Cerebellar nuclear complex (tissue), 1 donor: Measurements from ENCODE around the gene LSM12.
A peak's percentile ranks its signal among the peaks of the same experiment; 100 is the strongest.
"Not testable (repeated sequence)": the region's sequence is repeated elsewhere in the genome, so short reads cannot be mapped to it uniquely, and the experiment has no call there.

ENCODE experiments used
- DNase-seq, 2 experiments: peaks; one replicate each; lab custom pipeline; 2025; lab: John Stamatoyannopoulos, UW

The LSM12 gene

DNA sequence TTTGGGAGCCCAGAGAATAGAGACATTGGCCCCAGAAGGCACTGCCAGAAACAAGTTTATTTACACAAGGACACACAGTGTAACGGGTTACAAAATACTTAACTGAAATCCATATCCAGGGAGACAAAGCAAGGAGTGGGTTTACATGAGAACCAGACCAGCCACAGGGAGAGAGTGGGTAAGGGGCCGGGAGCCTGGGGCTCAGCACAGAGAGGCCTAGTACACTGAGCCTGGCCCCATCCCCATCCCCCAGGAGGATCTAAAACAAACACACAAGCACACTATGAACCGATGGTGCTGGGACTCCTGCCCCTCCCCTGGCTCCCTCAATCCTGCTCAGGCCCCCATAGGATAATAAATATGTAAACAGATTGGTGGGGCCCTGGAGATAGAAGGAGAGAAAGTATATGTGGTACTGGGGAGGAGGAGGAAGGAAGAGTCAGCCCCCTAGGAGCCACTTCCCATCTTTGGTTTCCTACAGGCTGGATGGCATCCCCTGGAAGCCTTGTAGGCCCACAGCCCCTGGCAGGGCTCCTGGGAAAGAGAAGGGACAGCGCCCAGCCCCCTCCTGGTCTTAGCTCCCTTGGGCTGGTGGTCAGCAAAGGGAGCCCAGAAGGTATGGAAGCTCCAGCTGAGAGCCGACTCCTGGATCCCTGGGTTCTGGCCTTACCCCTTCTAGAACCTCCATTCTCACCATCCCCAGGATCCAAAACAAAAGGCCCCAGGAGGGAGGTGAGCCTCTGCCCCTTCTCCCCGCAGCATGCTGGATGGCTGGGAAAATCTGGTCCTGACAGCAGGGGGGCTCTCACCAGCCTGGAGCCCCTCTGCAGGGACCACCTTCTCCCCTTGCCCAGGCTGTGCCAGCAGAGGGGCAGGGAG, 10.5 kb upstream of the LSM12 start:
- no peak for DNase-seq

DNA sequence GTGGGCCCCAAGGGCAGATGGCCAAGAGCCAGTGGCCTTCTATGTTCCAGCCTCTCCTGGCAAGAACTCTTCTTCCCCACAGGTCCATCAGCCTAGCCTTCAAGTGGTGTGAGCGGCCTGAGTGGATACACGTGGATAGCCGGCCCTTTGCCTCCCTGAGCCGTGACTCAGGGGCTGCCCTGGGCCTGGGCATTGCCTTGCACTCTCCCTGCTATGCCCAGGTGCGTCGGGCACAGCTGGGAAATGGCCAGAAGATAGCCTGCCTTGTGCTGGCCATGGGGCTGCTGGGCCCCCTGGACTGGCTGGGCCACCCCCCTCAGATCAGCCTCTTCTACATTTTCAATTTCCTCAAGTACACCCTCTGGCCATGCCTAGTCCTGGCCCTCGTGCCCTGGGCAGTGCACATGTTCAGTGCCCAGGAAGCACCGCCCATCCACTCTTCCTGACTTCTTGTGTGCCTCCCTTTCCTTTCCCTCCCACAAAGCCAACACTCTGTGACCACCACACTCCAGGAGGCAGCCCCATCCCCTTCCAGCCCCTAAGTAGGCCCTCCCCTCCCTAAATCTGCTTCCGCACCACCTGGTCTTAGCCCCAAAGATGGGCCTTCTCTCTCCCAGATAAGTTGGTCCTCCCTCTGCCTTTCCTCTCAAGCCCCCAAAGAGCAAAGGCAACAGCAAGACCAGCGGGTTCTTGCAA, 9.3 kb upstream of the LSM12 start:
- no peak for DNase-seq

DNA sequence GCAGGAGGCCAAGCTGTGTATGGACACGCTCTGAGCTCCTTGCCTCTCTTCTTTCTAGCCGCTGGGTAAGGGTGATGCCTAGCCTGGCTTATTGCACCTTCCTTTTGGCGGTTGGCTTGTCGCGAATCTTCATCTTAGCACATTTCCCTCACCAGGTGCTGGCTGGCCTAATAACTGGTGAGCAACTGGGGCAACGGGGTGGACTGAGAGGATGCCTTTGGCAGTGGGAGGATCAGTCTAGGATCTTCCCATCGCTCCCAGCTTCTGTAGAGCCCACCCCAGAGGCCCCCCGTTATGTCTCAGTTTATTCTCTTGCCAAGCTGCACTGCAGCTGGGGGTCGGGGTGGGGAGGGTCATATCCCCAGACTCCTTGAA, 8.4 kb upstream of the LSM12 start:
- DNase-seq = no peak

DNA sequence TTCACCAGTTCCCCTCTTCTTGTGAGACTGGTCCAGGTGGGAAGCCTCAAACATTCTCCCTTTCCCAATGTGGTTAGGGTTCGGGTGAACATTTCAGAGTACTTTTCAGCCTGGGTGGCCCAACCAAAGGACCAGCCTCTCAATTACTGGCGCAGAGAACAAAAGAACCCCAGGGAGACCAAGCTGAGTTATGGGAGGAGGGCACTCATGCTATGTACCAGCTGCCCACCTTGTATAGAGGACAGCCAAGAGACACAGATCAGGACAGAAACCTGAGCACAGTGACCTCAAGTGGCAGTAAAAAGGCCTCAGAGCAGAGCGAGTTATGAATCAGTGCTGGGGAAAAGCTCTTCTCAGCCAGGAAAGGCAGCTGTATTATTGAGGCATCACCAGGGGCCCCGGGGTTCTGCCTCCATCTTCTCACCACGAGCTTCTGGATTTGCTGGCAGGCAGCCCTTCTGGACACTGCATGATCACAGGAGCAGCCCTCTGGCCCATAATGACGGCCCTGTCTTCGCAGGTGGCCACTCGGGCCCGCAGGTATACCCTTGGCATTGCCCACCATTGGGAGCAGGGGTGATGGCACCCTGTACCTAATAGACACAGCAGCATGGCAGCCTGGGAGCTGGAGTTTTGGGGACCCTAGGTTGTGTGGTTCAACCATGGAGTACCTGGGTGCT, 7.9 kb upstream of the LSM12 start:
- DNase-seq = no peak

DNA sequence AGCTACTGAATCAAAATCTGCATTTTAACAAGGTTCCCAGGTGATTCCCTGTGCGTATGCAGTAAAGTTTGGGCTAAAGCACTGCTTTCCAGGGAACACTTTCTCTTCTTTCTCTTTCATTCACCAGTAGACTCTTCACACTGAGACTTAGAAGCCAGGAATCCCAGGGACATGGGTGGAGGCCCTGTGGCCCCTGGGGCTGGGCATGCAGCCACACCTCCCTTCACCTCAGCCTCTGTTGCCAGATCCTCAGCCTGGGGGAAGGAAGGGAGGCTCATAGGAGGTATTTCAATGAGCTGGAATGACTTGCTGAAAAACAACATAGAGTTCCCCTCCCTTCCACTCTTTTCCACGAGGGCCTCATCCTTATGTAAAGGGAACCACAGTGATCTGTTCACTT, 5.3 kb upstream of the LSM12 start:
- DNase-seq = no peak

DNA sequence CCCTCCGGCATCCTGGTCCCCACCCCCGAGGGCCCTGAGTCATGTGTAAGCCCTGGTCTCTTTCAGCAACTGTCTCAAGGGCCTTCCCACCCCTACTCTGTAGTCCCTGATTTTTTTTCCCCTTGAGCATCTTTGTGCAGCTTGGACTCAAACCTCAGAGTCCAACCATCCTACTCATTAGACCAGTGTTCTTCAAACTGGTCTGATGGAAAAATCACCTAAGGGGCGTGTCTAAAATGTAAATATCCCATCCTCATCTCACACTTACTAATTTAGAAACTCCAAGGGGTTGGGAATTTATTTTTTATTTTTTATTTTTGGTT, 4.7 kb upstream of the LSM12 start:
- DNase-seq = no peak

DNA sequence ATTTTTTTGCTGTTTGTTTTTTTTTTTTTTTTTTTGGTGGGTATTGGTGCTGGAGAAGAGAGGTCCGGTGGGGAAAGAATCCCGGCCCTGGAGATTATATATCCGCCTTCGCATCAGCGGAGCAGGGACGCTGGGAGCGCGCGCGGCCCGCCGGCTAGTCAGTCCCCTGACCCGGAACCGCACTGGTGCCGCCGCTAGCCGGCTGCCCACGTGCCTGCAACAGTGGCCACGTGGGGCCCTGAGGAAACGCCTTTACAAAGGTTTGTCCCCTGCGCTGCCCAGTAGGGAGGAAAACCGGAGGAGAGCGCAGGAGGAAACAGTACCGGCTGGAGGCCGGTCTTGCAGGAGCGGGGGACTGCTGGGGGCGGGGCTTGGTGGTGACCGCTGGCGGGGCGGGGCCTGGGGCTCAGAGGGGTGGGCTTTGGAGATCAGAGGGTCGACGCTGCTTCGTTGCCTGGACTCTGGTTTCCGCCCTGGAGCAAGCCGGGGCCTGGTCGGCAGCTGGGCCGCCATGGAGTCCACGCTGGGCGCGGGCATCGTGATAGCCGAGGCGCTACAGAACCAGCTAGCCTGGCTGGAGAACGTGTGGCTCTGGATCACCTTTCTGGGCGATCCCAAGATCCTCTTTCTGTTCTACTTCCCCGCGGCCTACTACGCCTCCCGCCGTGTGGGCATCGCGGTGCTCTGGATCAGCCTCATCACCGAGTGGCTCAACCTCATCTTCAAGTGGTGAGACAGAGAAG, 4.2 kb upstream of the LSM12 start, which contains the start of gene G6PC3:
G6PC3 (plus strand) TSS at position 281 of the 743 bp plus-strand sequence; CDS start at position 512, 231 bp downstream.
- peak; percentile 60 to 89 for DNase-seq

DNA sequence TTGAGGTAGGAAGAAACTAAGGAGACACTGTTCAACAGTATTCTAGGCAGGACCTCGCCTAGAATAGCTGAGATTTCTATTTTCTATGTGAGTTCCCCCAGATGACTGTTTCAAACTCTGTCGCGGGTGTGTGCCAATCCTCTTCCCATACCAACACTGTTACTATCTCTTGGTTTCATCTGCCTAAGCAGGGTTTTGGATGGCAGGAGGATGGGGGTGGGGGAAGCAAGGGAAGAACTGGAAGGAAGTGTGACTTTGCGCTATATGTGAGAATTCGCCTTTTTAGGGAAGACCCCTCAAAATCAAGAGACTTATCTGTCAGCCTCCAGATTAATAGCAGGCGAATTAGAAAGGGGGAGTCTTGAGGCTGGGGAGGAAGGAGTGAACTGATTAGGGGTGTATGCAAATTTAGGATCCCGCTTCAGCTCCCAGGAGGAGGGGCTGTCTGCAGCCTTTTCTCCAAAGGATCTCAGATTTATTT, 3.5 kb upstream of the LSM12 start:
- no peak for DNase-seq

DNA sequence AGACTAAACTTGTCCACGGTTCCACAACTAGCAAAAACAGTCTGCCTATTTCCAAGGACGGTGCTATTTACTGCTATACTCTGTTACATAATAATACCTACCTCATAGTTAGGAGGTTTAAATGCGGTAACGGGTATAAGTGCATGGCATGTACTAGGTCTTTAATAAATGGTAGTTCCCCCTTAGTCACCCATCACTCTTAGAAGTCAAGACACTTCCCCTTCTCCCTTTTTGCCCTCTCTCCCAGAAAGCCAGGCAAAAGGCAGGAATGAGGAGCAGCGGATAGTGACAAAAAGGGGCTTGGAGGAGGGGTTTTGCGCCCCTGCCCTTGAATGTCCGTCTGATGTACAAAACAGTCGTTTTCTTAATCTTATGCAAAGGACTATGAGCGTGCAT, 1.1 kb upstream of the LSM12 start:
- DNase-seq = no peak

DNA sequence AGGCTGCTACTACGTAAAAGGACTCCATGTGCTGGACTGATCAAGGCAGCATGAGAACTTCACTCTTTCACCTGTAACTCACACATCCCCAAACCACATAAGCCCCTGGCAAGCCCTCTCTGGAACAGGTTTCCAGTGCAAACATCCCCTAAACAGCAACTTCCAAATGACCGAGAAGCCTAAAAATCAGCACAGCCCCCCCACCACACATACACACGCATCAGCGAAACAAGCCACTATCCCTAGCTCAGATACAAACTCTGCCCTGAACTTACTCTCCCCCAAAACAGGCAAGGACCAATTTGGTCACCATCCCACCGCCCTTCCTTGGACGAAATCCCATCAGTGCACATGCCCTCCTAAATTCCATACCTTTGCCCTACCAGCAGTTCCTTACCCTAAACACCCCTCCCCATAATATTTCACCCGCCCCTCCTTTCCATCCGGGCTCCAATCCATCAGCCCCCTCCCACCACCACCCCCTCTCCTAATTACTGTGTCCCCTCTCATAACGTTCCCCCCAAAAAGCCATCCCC, 735 bp downstream of the LSM12 start:
- DNase-seq = no peak

DNA sequence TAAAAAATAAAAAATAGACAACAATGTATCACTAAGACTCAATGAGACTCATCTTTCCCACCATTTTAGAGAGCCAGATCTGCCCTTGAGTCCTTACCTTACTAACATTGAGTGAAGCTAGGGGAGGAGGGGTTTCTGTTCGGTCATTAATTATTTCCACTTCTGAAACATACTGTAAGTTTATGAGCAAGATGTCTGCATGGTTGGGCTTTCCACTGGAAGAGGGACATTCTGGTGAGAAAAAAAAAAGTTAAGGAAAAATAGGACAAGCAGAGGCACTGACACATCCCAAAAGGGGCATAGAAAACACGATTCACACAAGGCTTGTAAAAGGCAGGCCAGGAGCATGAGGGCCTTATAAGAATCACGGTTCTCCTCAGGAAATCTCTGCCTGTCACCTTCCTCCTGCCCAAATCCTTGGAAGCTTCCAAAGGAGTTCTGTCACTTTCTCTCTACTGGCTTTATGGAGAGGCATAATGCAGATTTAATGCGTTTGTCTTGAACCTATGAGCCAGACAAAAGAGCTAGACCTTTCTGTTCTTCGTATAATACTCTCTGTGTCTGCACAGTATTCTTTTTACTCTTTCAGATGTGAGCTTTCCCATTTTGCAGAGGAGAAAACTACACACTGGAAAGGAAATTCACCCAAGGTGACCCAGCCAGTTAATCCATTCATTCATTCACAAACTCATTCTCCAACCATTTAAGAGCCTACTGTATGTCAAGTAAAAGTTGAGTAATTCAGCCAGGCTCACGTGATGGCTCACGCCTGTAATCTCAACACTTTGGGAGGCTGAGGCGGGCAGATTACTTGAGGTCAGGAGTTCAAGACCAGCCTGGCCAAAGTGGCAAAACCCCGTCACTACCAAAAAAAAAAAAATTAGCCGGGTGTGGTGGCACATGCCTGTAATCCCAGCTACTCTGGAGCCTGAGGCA, 2.5 kb downstream of the LSM12 start:
- DNase-seq = no peak

DNA sequence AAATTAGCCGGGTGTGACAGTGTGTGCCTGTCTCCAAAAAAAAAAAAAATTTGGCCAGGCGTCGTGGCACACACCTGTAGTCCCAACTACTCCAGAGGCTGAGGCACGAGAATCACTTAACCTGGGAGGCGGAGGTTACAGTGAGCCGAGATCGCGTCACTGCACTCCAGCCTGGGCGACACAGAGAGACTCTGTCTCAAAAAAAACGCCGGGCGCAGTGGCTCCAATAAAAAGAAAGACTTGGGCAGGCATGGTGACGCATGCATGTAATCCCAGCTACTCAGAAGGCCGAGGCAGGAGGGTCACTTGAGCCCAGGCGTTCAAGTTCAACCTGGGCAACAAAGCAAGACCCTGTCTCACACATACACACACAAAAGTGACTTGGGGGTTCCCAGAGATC, 3.6 kb downstream of the LSM12 start:
- DNase-seq = no peak

DNA sequence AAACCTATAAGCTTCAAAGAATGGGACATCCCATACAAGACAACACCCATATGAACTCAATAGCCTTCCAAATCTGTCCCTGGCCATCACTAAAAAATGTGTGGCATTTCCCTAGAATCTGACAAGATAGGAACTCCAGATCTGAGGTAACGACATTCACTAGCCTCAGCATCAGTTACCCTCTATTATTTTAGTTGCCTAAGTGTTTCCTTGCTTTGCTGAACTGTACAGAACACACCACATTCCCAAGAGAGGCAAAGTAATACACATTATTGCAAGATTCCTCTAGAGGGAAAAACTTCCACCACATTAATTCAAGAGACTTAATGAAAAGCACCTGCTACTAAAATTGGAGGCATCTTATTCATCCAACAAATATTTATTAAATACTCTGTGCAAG, 5.0 kb downstream of the LSM12 start:
- DNase-seq = no peak

DNA sequence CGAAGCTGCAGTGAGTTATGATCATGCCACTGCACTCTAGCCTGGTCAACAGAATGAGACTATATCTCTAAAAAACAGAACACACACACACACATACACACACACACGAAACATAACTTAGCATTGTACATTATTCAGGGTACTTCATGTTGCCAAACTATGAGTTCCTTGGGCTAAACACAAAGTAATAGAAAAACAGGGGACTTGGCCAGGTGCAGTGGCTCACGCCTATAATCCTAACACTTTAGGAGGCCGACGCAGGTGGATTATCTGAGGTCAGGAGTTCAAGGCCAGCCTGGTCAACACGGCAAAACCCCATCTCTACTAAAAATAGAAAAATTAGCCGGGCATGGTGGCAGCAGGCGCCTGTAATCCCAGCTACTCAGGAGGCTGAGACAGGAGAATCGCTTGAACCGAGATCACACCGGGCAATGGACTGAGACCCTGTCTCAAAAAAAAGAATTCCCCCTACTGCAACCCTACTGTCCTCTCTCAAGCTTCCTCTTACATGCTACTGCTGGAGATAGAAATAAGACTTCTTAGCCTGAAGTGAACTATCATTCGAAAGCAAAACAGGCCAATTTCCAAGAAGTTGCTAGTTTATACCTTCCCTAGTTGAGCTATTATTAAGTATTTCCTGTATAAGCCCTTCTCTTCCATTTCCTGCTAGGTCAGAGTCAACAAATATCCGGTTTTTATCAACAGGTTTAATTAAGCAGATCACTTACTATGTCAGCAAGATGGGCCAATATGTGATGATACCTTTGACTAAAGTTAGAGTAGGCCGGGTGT, 7.2 kb downstream of the LSM12 start:
- DNase-seq = no peak

DNA sequence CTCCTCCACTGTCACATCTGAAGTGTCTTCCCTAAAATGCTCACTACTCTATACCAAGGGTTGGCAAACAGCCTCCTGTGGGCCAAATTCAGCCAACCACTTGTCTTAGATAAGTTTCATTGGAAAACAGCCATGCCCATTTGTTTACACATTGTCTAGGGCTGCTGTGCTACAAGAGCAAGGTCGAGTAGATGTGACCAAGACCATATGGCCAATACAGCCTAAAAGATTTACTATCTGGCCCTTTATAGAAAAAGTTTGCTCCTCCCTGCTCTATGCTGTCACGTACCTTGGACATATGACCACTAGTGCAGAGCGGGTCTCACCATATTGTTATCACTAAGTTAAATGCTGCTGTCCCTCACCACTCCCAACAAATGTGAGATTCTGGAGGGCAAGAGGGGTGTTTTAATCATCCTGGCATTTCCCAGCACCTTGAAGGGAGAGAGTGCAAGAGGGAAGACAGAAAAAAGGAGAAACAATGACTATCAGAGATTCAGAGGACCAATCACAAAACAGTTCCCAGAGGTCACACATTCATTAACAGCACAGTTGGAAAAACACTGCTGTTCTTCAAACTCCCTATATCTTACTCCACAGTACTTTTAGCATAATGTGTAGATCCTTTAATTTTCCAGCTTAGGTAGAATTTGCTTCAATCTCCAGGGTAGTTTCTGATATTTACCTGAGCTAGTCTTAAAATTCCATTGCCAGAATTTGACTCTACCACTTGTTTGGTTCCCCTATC, 13.2 kb downstream of the LSM12 start:
- DNase-seq = no peak

DNA sequence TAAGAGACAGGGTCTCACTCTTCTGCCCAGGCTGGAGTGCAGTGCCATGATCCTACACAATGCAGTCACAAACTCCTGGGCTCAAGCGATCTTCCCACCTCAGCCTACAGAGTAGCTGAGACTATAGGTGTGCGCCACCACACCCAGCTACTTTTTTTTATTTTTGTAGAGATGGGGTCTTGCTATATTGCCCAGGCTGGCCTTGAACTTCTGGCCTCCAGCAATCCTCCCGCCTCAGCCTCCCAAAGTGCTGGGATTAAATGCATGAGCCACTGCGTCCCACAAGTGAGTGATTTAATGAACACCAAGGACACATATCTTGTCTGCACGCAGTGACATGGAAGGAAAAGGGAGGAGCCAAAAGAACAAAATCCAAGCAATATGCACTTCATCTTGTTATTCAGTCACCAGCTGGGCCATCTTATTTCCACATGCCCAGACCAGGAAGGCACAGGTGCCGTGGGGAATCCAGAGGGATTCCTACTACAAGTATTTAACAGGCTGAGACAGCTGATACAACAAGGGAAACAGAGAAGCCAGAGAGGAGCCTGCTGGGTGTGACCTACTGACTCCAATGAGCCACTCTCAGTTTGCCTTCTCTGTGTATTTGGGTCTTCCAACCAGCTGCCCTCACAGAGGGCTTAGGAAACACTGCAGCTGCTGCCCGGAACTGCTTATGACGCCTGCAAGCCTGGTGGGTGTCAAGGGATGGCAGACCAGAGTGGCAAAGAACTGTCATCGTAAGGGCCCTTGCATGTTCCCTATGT, 17.0 kb downstream of the LSM12 start:
- DNase-seq = no peak

DNA sequence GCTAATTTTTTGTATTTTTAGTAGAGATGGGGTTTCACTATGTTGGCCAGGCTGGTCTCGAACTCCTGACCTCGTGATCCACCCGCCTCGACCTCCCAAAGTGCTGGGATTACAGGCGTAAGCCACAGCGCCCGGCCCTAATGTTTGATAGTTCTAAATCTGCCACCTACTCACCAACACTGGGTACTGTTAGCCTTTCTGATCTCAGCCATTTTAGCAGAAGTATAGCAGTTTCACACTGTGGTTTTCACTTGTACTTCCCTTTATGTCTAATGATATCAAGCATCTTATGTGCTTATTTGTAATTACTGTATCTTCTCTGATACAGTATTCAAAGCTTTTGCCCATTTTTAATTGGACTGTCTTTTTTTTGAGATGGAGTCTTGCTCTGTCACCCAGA, 19.6 kb downstream of the LSM12 start:
- not testable (repeated sequence) for DNase-seq

DNA sequence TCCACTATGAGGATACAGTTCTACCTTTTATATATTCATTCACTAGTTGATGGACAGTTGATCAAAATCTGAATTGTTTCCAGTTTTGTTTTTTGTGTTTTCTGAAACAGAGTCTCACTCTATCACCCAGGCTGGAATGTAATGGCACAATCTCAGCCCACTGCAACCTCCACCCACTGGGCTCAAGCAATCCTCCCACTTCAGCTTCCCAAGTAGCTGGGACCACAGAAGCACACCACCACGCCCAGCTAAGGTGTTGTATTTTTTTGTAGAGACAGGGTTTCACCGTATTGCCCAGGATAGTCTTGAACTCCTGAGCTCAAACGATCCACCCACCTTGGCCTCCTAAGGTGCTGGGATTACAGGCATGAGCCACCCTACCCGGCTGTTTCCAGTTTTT, 21.0 kb downstream of the LSM12 start:
- no peak for DNase-seq
